LHCN-M2 (cell line): ENCODE measurements around the gene CCL3. TPM values are rescaled to one million over a fixed set of nuclear protein-coding genes. Genes with fewer than 3 reads are reported as not detected.

Experiments used
- total RNA-seq: library from RNA; depleted of rRNA; stranded (reverse); fragments of >200 nt; gene quantifications from 2 replicates; pipeline ENCODE4 v1.2.3, GENCODE V29; 2014; rRNA removed

The CCL3 gene
- total RNA-seq, 1 experiment from 2014 or later: not detected

Other genes with a start within 250 kb of the CCL3 start
- gene HEATR9, start 221.3 kb downstream of the CCL3 start, total RNA-seq: not detected in 2 replicates
- 1.1 and 1.9 TPM in 2 replicates for gene CCL5, start 209.8 kb downstream of the CCL3 start, total RNA-seq
- gene RDM1, start 159.4 kb downstream of the CCL3 start, total RNA-seq: 0.77 and 1.8 TPM in 2 replicates
- not detected in 2 replicates for gene LYZL6, start 146.4 kb downstream of the CCL3 start, total RNA-seq
- gene CCL16, start 108.6 kb downstream of the CCL3 start, total RNA-seq: not detected in 2 replicates
- not detected in 2 replicates for gene CCL14, start 103.4 kb downstream of the CCL3 start, total RNA-seq
- gene CCL15, start 88.6 kb downstream of the CCL3 start, total RNA-seq: not detected in 2 replicates
- gene CCL23, start 72.2 kb downstream of the CCL3 start, total RNA-seq: not detected in 2 replicates
- gene CCL18, start 25.9 kb downstream of the CCL3 start, total RNA-seq: not detected in 2 replicates
- gene CCL4, start 13.7 kb upstream of the CCL3 start, total RNA-seq: not detected in 2 replicates
- 1.4 TPM in 1 of 2 replicates, not detected in the other for gene TBC1D3B, start 86.5 kb upstream of the CCL3 start, total RNA-seq
- not detected in 2 replicates for gene CCL3L1, start 106.6 kb upstream of the CCL3 start, total RNA-seq
- not detected in 2 replicates for gene CCL4L2, start 120.9 kb upstream of the CCL3 start, total RNA-seq
- 0.23 TPM in 1 of 2 replicates, not detected in the other for gene TBC1D3I, start 174.4 kb upstream of the CCL3 start, total RNA-seq
- gene TBC1D3G, start 233.7 kb upstream of the CCL3 start, total RNA-seq: not detected in 2 replicates